ENCODE data around the gene ZNF534.
A peak's percentile ranks its signal among the peaks of the same experiment; 100 is the strongest.
"Not testable (repeated sequence)": the region's sequence is repeated elsewhere in the genome, so short reads cannot be mapped to it uniquely, and the experiment has no call there.

Gene ZNF534

DNA sequence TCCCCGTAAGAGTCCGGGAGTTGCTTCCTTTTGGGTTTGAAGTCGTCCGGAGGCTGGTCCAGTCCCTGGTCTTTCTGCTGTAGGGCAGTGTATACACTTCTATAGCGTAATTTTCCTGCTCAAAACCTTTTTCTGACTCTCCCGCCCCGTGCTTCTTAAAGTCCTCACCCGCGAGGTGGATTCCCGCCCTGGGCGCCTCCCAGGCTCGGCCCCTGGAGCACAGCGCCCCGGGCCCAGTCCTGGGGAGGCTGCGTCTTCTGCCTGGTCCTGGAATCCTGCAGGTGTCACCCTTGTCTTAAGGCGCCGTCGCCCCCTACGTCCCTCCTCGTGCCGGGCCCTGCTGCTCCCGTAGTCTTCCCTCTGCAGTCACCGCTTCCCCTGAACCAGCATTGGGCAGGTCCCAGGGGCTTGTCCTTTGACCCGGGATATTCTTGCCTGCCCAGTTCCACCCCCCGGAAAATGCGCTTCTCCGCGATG, 64.1 kb downstream of the ZNF534 start:
- peak; percentile 31 for DNase-seq
- Mint-ChIP-seq H3K4me3 (peak overlapping the region; percentile 85), H3K27me3 (ENCODE audit: low read depth, poor library complexity) (peaks cover 44% of the 10 kb centered on the region), H3K4me1 (peaks cover 5% of the 10 kb centered on the region), H3K36me3 (ENCODE audit: low read depth) (peaks cover 6% of the 10 kb centered on the region), H3K9me3 (peaks cover 80% of the 10 kb centered on the region), H3K27ac (no peak overlapping the region)
- TF ChIP-seq, protein P1, sequence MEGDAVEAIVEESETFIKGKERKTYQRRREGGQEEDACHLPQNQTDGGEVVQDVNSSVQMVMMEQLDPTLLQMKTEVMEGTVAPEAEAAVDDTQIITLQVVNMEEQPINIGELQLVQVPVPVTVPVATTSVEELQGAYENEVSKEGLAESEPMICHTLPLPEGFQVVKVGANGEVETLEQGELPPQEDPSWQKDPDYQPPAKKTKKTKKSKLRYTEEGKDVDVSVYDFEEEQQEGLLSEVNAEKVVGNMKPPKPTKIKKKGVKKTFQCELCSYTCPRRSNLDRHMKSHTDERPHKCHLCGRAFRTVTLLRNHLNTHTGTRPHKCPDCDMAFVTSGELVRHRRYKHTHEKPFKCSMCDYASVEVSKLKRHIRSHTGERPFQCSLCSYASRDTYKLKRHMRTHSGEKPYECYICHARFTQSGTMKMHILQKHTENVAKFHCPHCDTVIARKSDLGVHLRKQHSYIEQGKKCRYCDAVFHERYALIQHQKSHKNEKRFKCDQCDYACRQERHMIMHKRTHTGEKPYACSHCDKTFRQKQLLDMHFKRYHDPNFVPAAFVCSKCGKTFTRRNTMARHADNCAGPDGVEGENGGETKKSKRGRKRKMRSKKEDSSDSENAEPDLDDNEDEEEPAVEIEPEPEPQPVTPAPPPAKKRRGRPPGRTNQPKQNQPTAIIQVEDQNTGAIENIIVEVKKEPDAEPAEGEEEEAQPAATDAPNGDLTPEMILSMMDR (IDR thresholded peaks at IDR 0.05), result no peak

DNA sequence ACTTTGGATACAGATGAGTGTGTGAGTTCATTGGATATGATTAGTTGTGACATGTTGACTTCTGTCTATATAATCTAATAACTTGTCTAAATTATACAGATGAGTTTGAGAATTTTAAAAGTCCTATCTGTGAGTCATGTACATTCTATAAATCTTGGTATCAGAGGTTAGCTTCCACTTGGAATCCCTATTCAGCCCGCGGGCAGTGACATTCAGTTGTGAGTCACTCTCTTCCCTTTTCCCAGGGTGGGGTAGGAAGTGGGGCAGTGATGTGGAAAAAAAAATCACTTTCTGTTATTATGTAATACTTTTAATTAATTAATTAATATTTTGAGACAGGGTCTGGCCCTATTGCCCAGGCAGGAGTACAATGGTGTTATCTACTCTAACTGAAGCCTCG, 65.6 kb downstream of the ZNF534 start:
- Mint-ChIP-seq H3K4me1 (peaks cover 5% of the 10 kb centered on the region), H3K27ac (no peak overlapping the region), H3K9me3 (peaks cover 82% of the 10 kb centered on the region), H3K4me3 (no peak overlapping the region), H3K27me3 (ENCODE audit: low read depth, poor library complexity) (peaks cover 44% of the 10 kb centered on the region), H3K36me3 (ENCODE audit: low read depth) (peaks cover 10% of the 10 kb centered on the region)
- TF ChIP-seq, protein P1 (IDR thresholded peaks at IDR 0.05), result no peak
- DNase-seq, result no peak

DNA sequence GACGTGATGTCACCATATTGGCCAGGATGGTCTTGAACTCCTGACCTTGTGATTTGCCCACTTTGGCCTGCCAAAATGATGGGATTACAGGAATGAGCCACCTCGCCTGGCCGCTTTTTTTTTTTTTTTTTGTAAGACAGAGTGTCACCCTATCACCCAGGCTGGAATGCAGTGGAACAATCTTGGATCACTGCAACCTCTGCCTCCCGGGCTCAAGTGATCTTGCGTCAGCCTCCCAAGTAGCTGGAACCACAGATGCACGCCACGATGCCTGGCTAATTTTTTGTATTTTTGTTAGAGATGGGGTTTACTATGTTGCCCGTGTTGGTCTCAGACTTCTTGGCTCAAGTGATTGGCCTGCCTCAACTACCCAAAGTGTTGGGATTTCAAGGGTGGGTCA, 69.6 kb downstream of the ZNF534 start:
- Mint-ChIP-seq H3K4me3 (no peak overlapping the region), H3K4me1 (peaks cover 12% of the 10 kb centered on the region), H3K27ac (no peak overlapping the region), H3K27me3 (ENCODE audit: low read depth, poor library complexity) (peaks cover 26% of the 10 kb centered on the region), H3K36me3 (ENCODE audit: low read depth) (peaks cover 10% of the 10 kb centered on the region), H3K9me3 (peaks cover 54% of the 10 kb centered on the region)
- no peak for DNase-seq
- TF ChIP-seq, protein P1 (IDR thresholded peaks at IDR 0.05), result no peak

DNA sequence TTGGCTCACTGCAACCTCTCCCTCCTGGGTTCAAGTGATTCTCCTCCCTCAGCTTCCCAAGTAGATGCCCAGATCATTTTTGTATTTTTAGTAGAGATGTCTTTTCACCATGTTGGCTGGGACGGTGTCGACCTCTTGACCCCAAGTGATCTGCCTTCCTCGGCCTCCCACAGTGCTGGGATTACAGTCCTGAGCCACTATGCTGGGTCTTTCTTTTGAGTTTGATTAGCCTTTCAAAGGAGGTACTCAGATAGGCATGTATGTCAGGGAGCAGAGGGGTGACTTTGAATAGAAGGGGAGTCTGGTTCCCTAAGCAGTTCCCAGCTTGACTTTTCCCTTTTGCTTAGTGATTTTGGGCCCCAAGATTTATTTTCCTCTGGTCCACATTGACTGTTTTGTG, 71.5 kb downstream of the ZNF534 start:
- peaks cover 12% of the 10 kb centered on the region for H3K36me3 Mint-ChIP-seq (ENCODE audit: low read depth)
- H3K27me3 Mint-ChIP-seq (ENCODE audit: low read depth, poor library complexity); H3K27ac Mint-ChIP-seq; H3K4me3 Mint-ChIP-seq; DNase-seq: not testable (repeated sequence)
- peaks cover 47% of the 10 kb centered on the region for H3K9me3 Mint-ChIP-seq
- peaks cover 12% of the 10 kb centered on the region for H3K4me1 Mint-ChIP-seq

DNA sequence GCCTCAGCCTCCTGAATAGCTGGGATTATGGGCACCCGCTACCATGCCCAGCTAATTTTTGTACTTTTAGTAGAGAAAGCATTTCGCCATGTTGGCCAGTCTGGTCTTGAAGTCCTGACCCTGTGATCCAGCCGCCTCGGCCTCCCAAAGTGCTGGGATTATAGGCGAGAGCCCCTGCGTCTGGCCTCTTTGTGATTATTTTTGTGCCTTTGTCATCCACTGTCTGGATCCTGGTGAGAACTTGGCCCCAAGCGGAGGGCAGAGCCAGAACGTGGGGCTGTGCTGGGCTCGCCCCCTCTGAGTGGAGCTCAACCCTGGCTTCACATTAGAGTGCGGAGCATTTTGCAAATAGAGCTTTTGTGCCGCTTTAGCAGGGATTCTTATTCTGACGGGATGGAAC, 72.0 kb downstream of the ZNF534 start:
- Mint-ChIP-seq H3K4me1 (peaks cover 12% of the 10 kb centered on the region), H3K36me3 (ENCODE audit: low read depth) (peaks cover 12% of the 10 kb centered on the region), H3K9me3 (peaks cover 42% of the 10 kb centered on the region)
- H3K27me3 Mint-ChIP-seq (ENCODE audit: low read depth, poor library complexity); H3K27ac Mint-ChIP-seq; H3K4me3 Mint-ChIP-seq; DNase-seq: not testable (repeated sequence)

All from nephron progenitor cell (in vitro differentiated cells).